K562 (cell line): Measurements from ENCODE around the gene ST6GAL1.

Experiments used
- BHLHE40 ChIP-seq: IDR thresholded peaks from 2 replicates; pipeline ENCODE4 v1.6.1; 2011; ENCODE audit warnings: low read length, improper control_type of control experiment
- ZNF76 ChIP-seq: fragments of 250-450 bp; sonication (Bioruptor Pico); IDR thresholded peaks from 2 replicates; pipeline ENCODE4 v1.4.0; 2020; ENCODE audit warnings: mild to moderate bottlenecking, moderate library complexity, borderline replicate concordance

GRCh38 chr3:187066228-187066995 lies 136.1 kb downstream of the ST6GAL1 start:
- TF ChIP-seq ZNF76 (CRISPR knock-in tag) (no peak), BHLHE40 (no peak)
